A549 (cell line): ENCODE measurements around the gene RPTOR. TPM values are rescaled to one million over a fixed set of nuclear protein-coding genes. Genes with fewer than 3 reads are reported as not detected.

Source experiments
- ATAC-seq, 2 experiments: fragments of 200-7000 bp in 1 of 2; fragments of >200 bp in 1 of 2; cut with Nextera tagmentation in 1 of 2; cut with Tn5 transposase in 1 of 2; 3 replicates each; pipeline versions ENCODE4 v1.8.0 to v1.9.1; 2018 to 2020; ENCODE audit warnings: mild to moderate bottlenecking in 1 of 2, moderate library complexity in 1 of 2
- CTCF ChIA-PET: fragments of 300-600 bp; sonication (Branson Sonifier 250); formaldehyde crosslinking; extraction: SDS; loops from one replicate; lab custom pipeline; 2021; ENCODE audit warnings: antibody characterized with exemption, inconsistent platforms; lab: Yijun Ruan, JAX
- POLR2A ChIA-PET: fragments of 350-600 bp; formaldehyde crosslinking; extraction: SDS; loops from one replicate; lab custom pipeline; 2021; ENCODE audit warnings: antibody characterized with exemption, inconsistent platforms; lab: Yijun Ruan, JAX
- DNase-seq, 2 experiments: peaks; one replicate each; pipeline versions ENCODE4 v3.0.0 to v3.0.0-alpha.2; 2011 to 2016; ENCODE audit warnings: low read depth in 1 of 2, low spot score in 1 of 2
- FAIRE-seq: peaks from 2 replicates; lab custom pipeline; 2011; peaks lifted over from hg19 to GRCh38; lab: Jason Lieb, UNC
- H3K27ac ChIP-seq, 2 experiments: fragments of >200 bp; sonication (Bioruptor Twin); formaldehyde crosslinking; 3 replicates each; pipeline ENCODE4 v1.5.1; 2016 to 2017
- H3K4me1 ChIP-seq: fragments of >200 bp; sonication (Bioruptor Twin); formaldehyde crosslinking; 3 replicates; pipeline ENCODE4 v1.6.1; 2016
- H3K4me2 ChIP-seq: fragments of >200 bp; sonication (Bioruptor Twin); formaldehyde crosslinking; 3 replicates; pipeline ENCODE4 v1.6.1; 2016
- H3K4me3 ChIP-seq: fragments of >200 bp; sonication (Bioruptor Twin); formaldehyde crosslinking; 3 replicates; pipeline ENCODE4 v1.5.1; 2016
- H3K9me3 ChIP-seq: fragments of >200 bp; sonication (Bioruptor Twin); formaldehyde crosslinking; 3 replicates; pipeline ENCODE4 v1.6.1; 2016
- BHLHE40 ChIP-seq: IDR thresholded peaks from 2 replicates; pipeline ENCODE4 v1.6.1; 2012; ENCODE audit warnings: low read depth, low read length, inconsistent platforms
- CBX2 ChIP-seq: fragments of 200-600 bp; sonication (generic); IDR thresholded peaks from 2 replicates; pipeline ENCODE4 v1.6.1; 2016; ENCODE audit warnings: low read depth, mild to moderate bottlenecking, borderline replicate concordance
- CBX8 ChIP-seq: fragments of 200-600 bp; sonication (generic); IDR thresholded peaks from 2 replicates; pipeline ENCODE4 v1.6.1; 2016
- CHD2 ChIP-seq: fragments of 150-350 bp; IDR thresholded peaks from 2 replicates; pipeline ENCODE4 v1.6.1; 2014; ENCODE audit warnings: low read length; ENCODE audit not compliant: partially characterized antibody
- CHD4 ChIP-seq: fragments of 200-600 bp; sonication (generic); IDR thresholded peaks from 2 replicates; pipeline ENCODE4 v1.6.1; 2016; ENCODE audit warnings: antibody characterized with exemption, mild to moderate bottlenecking, borderline replicate concordance
- ELK1 ChIP-seq: fragments of 150-350 bp; IDR thresholded peaks from 2 replicates; pipeline ENCODE4 v1.6.1; 2014; ENCODE audit warnings: low read depth, mild to moderate bottlenecking, low read length
- EP300 ChIP-seq, 2 experiments: fragments of >200 bp; sonication (Bioruptor Twin); formaldehyde crosslinking; IDR thresholded peaks; 2 replicates in 1 of 2; 3 replicates in 1 of 2; pipeline ENCODE4 v1.6.1; 2016 to 2017
- FOXS1 ChIP-seq: fragments of 250-450 bp; sonication (Bioruptor Pico); IDR thresholded peaks from 2 replicates; pipeline ENCODE4 v1.5.0; 2020; ENCODE audit warnings: mild to moderate bottlenecking, moderate library complexity
- HOXB13 ChIP-seq: fragments of 250-450 bp; sonication (Bioruptor Pico); IDR thresholded peaks from 2 replicates; pipeline ENCODE4 v1.5.0; 2020; ENCODE audit warnings: low read depth, mild to moderate bottlenecking, moderate library complexity
- HOXB5 ChIP-seq: fragments of 250-450 bp; sonication (Bioruptor Pico); IDR thresholded peaks from 2 replicates; pipeline ENCODE4 v1.5.0; 2020; ENCODE audit warnings: mild to moderate bottlenecking, moderate library complexity
- JUN ChIP-seq, 2 experiments: fragments of >200 bp; sonication (Bioruptor Twin); formaldehyde crosslinking; IDR thresholded peaks; 2 replicates in 1 of 2; 3 replicates in 1 of 2; pipeline ENCODE4 v1.6.1; 2016 to 2017
- JUNB ChIP-seq: fragments of >200 bp; sonication (Bioruptor Twin); formaldehyde crosslinking; IDR thresholded peaks from 2 replicates; pipeline ENCODE4 v1.6.1; 2016
- MAFK ChIP-seq: fragments of 450-650 bp; IDR thresholded peaks from 2 replicates; pipeline ENCODE4 v1.6.1; 2014; ENCODE audit not compliant: partially characterized antibody
- MAX ChIP-seq: IDR thresholded peaks from 2 replicates; pipeline ENCODE4 v1.6.1; 2012
- MAZ ChIP-seq: fragments of 150-350 bp; IDR thresholded peaks from 2 replicates; pipeline ENCODE4 v1.6.1; 2014; ENCODE audit warnings: antibody characterized with exemption, low read depth, low read length, borderline replicate concordance
- NPAS2 ChIP-seq: fragments of 250-450 bp; sonication (Bioruptor Pico); IDR thresholded peaks from 2 replicates; pipeline ENCODE4 v1.8.0; 2022; ENCODE audit warnings: mild to moderate bottlenecking, moderate library complexity, borderline replicate concordance
- NR3C1 ChIP-seq: fragments of >200 bp; sonication (Bioruptor Twin); formaldehyde crosslinking; IDR thresholded peaks from 3 replicates; pipeline ENCODE4 v1.6.1; 2017
- PHF8 ChIP-seq: fragments of 200-600 bp; sonication (generic); IDR thresholded peaks from 2 replicates; pipeline ENCODE4 v1.6.1; 2016; ENCODE audit warnings: low read depth, mild to moderate bottlenecking, antibody characterized with exemption, moderate library complexity, borderline replicate concordance
- RARB ChIP-seq: fragments of 250-450 bp; sonication (Bioruptor Pico); IDR thresholded peaks from 2 replicates; pipeline ENCODE4 v1.8.0; 2021; ENCODE audit warnings: mild to moderate bottlenecking, moderate library complexity
- RCOR1 ChIP-seq: fragments of 150-350 bp; IDR thresholded peaks from 2 replicates; pipeline ENCODE4 v1.6.1; 2014; ENCODE audit warnings: antibody characterized with exemption, low read length, low read depth
- RFX5 ChIP-seq: fragments of 450-650 bp; IDR thresholded peaks from 2 replicates; pipeline ENCODE4 v1.7.1; 2014; ENCODE audit warnings: antibody characterized with exemption, mild to moderate bottlenecking, moderate library complexity
- SMC3 ChIP-seq: fragments of >200 bp; sonication (Bioruptor Twin); formaldehyde crosslinking; IDR thresholded peaks from 3 replicates; pipeline ENCODE4 v1.6.1; 2018; ENCODE audit warnings: inconsistent platforms
- TP53 ChIP-seq: fragments of 250-450 bp; sonication (Bioruptor Pico); IDR thresholded peaks from 2 replicates; pipeline ENCODE4 v1.5.0; 2021; ENCODE audit warnings: mild to moderate bottlenecking, moderate library complexity
- ZC3H11A ChIP-seq: fragments of 450-650 bp; IDR thresholded peaks from 2 replicates; pipeline ENCODE4 v1.6.1; 2014; ENCODE audit warnings: antibody characterized with exemption, mild to moderate bottlenecking
- ZSCAN20 ChIP-seq: fragments of 250-450 bp; sonication (Bioruptor Pico); IDR thresholded peaks from 2 replicates; pipeline ENCODE4 v1.8.0; 2022; ENCODE audit warnings: mild to moderate bottlenecking, moderate library complexity
- WGBS: methylation state at CpG from one replicate; pipeline ENCODE4 v1.1.6; 2017; ENCODE audit errors: missing lambda C conversion rate; 5-methylcytosine and 5-hydroxymethylcytosine counted together
- polyA plus RNA-seq, 4 experiments: library from polyadenylated mRNA; depleted of rRNA in 3 of 4; stranded (reverse); fragments of >200 nt; fragmentation: RNase III in 1 of 4; extraction: RNeasy Plus Mini Kit Qiagen cat#74134 plus additional on column Dnase treatment in 1 of 4; gene quantifications; 2 replicates in 3 of 4; 3 replicates in 1 of 4; pipeline ENCODE4 v1.2.3, GENCODE V29; 2011 to 2017
- TF ChIP-seq, protein P1 (sequence below): fragments of 250-450 bp; sonication (Bioruptor Pico); IDR thresholded peaks from 2 replicates; pipeline ENCODE4 v1.5.0; 2021; ENCODE audit warnings: mild to moderate bottlenecking, moderate library complexity, borderline replicate concordance
- TF ChIP-seq, protein P2 (sequence below): fragments of 200-600 bp; sonication (generic); IDR thresholded peaks from 2 replicates; pipeline ENCODE4 v1.6.1; 2016; ENCODE audit warnings: antibody characterized with exemption, mild to moderate bottlenecking, moderate library complexity

Gene RPTOR
- polyA plus RNA-seq, 2 of the 4 experiments (the other 2 are of a cell fraction) = 10.8 to 27.1 TPM

- TF ChIP-seq, protein P1, sequence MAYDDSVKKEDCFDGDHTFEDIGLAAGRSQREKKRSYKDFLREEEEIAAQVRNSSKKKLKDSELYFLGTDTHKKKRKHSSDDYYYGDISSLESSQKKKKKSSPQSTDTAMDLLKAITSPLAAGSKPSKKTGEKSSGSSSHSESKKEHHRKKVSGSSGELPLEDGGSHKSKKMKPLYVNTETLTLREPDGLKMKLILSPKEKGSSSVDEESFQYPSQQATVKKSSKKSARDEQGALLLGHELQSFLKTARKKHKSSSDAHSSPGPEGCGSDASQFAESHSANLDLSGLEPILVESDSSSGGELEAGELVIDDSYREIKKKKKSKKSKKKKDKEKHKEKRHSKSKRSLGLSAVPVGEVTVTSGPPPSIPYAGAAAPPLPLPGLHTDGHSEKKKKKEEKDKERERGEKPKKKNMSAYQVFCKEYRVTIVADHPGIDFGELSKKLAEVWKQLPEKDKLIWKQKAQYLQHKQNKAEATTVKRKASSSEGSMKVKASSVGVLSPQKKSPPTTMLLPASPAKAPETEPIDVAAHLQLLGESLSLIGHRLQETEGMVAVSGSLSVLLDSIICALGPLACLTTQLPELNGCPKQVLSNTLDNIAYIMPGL (CRISPR knock-in tag) = no peak
- TF ChIP-seq NPAS2 (CRISPR knock-in tag) = no peak
- TF ChIP-seq, all 56 proteins: peak for 0
Measured at GRCh38 chr17:80653856-80654255, 109.2 kb downstream of the RPTOR start (continued).

GRCh38 chr17:80655608-80656007 is 111.0 kb downstream of the RPTOR start:
- H3K4me1 ChIP-seq = no peaks in the 10 kb centered on the region
- CTCF ChIA-PET = interaction anchor here (0.7 to 2.2 kb wide), 7 partner anchors 10 to 302 kb away, joined by 3 to 5 read pairs (median 3); no protein-coding TSS in a partner anchor
- 89% methylated on average over 7 of the region's 7 CpGs for WGBS
- ATAC-seq (no peak), FAIRE-seq (no peak), DNase-seq (no peak)
- no peak for TF ChIP-seq EP300 (IDR thresholded peaks at IDR 0.05)
- TF ChIP-seq MAZ = no peak
- TF ChIP-seq RARB (CRISPR knock-in tag) = no peak
- TF ChIP-seq CHD2 = no peak
- TF ChIP-seq JUNB = no peak
- no peak for TF ChIP-seq NPAS2 (CRISPR knock-in tag)
- no peak for TF ChIP-seq RCOR1
- TF ChIP-seq SMC3 = no peak
- TF ChIP-seq TP53 (CRISPR knock-in tag) = no peak
- TF ChIP-seq MAX = no peak
- no peak for TF ChIP-seq ZC3H11A
- no peak for TF ChIP-seq PHF8
- TF ChIP-seq HOXB5 (CRISPR knock-in tag) = no peak
- TF ChIP-seq ELK1 = no peak
- no peak for TF ChIP-seq FOXS1 (CRISPR knock-in tag)
- TF ChIP-seq HOXB13 (CRISPR knock-in tag) = no peak
- no peak for TF ChIP-seq CBX8
- no peak overlapping the region for H3K4me2 ChIP-seq
- H3K4me3 ChIP-seq = no peak overlapping the region
- H3K27ac ChIP-seq = no peak overlapping the region
- POLR2A ChIA-PET = no interaction called here
- H3K9me3 ChIP-seq = peaks cover 37% of the 10 kb centered on the region

- Histone ChIP-seq H3K4me3 (no peak overlapping the region), H3K27ac (no peak overlapping the region), H3K9me3 (peaks cover 37% of the 10 kb centered on the region), H3K4me1 (no peaks in the 10 kb centered on the region), H3K4me2 (no peak overlapping the region)
- ChIA-PET POLR2A (no interaction called here), CTCF (interaction anchor here (0.7 to 1.8 kb wide), 4 partner anchors 18 to 179 kb away, joined by 3 to 4 read pairs (median 3); no protein-coding TSS in a partner anchor)
- TF ChIP-seq JUN (IDR thresholded peaks at IDR 0.05) = no peak
- TF ChIP-seq NR3C1 = no peak
- TF ChIP-seq RFX5 = no peak
- TF ChIP-seq CHD4 = no peak
- no peak for TF ChIP-seq MAZ
- TF ChIP-seq TP53 (CRISPR knock-in tag) = no peak
- TF ChIP-seq CHD2 = no peak
- TF ChIP-seq CBX2 = no peak
- TF ChIP-seq ZSCAN20 (CRISPR knock-in tag) = no peak
- TF ChIP-seq MAFK = no peak
- TF ChIP-seq, protein P2, sequence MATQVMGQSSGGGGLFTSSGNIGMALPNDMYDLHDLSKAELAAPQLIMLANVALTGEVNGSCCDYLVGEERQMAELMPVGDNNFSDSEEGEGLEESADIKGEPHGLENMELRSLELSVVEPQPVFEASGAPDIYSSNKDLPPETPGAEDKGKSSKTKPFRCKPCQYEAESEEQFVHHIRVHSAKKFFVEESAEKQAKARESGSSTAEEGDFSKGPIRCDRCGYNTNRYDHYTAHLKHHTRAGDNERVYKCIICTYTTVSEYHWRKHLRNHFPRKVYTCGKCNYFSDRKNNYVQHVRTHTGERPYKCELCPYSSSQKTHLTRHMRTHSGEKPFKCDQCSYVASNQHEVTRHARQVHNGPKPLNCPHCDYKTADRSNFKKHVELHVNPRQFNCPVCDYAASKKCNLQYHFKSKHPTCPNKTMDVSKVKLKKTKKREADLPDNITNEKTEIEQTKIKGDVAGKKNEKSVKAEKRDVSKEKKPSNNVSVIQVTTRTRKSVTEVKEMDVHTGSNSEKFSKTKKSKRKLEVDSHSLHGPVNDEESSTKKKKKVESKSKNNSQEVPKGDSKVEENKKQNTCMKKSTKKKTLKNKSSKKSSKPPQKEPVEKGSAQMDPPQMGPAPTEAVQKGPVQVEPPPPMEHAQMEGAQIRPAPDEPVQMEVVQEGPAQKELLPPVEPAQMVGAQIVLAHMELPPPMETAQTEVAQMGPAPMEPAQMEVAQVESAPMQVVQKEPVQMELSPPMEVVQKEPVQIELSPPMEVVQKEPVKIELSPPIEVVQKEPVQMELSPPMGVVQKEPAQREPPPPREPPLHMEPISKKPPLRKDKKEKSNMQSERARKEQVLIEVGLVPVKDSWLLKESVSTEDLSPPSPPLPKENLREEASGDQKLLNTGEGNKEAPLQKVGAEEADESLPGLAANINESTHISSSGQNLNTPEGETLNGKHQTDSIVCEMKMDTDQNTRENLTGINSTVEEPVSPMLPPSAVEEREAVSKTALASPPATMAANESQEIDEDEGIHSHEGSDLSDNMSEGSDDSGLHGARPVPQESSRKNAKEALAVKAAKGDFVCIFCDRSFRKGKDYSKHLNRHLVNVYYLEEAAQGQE = no peak
- TF ChIP-seq BHLHE40 = no peak
- DNase-seq = no peak
- WGBS = 95% methylated on average over 8 of the region's 8 CpGs
- FAIRE-seq = no peak
- no peak for ATAC-seq
Measured at GRCh38 chr17:80656590-80656989, 112.0 kb downstream of the RPTOR start.
